Keratinocyte (primary cell): ENCODE results near the gene SYT9. TPM values are rescaled to one million over a fixed set of nuclear protein-coding genes. Genes with fewer than 3 reads are reported as not detected.

Experiments
- DNase-seq: peaks from one replicate; pipeline ENCODE4 v3.0.0-alpha.2; 2011; ENCODE audit warnings: low read depth, missing footprints, low spot score
- FAIRE-seq: peaks from 2 replicates; lab custom pipeline; 2011; peaks lifted over from hg19 to GRCh38; lab: Jason Lieb, UNC
- H2AFZ ChIP-seq: 2 replicates; pipeline ENCODE4 v1.6.0; 2012; ENCODE audit warnings: low read length, control low read depth, inconsistent platforms; ENCODE audit not compliant: control insufficient read depth
- H3K27ac ChIP-seq: 2 replicates; pipeline ENCODE4 v1.5.1; 2011; ENCODE audit warnings: low read length; ENCODE audit not compliant: control insufficient read depth, insufficient read depth
- H3K27me3 ChIP-seq: 3 replicates; pipeline ENCODE4 v1.6.0; 2011; ENCODE audit warnings: low read length; ENCODE audit not compliant: control insufficient read depth, insufficient read depth; ENCODE audit errors: extremely low read depth
- H3K36me3 ChIP-seq, 2 experiments: 2 replicates in 1 of 2; 3 replicates in 1 of 2; pipeline ENCODE4 v1.5.1; 2011; ENCODE audit warnings: low read length in 2 of 2, mild to moderate bottlenecking in 1 of 2; ENCODE audit not compliant: control insufficient read depth in 2 of 2, insufficient read depth in 2 of 2; ENCODE audit errors: extremely low read depth in 1 of 2
- H3K4me1 ChIP-seq: 3 replicates; pipeline ENCODE4 v1.5.1; 2011; ENCODE audit warnings: low read length; ENCODE audit not compliant: control insufficient read depth, insufficient read depth; ENCODE audit errors: extremely low read depth
- H3K4me2 ChIP-seq: 3 replicates; pipeline ENCODE4 v1.6.0; 2011; ENCODE audit warnings: low read depth, low read length; ENCODE audit not compliant: control insufficient read depth, insufficient read depth; ENCODE audit errors: extremely low read depth
- H3K4me3 ChIP-seq, 3 experiments: fragments of 200-600 bp in 1 of 3; sonication (generic) in 1 of 3; 2 replicates in 2 of 3; 3 replicates in 1 of 3; pipeline ENCODE4 v1.5.1; 2011 to 2016; ENCODE audit warnings: low read length in 3 of 3, mild to moderate bottlenecking in 3 of 3, control low read depth in 2 of 3, inconsistent platforms in 1 of 3, low read depth in 1 of 3, mixed read lengths in 1 of 3, mixed run types in 1 of 3, moderate library complexity in 1 of 3; ENCODE audit not compliant: control insufficient read depth in 2 of 3, insufficient read depth in 2 of 3; ENCODE audit errors: extremely low read depth in 1 of 3
- H3K79me2 ChIP-seq: 2 replicates; pipeline ENCODE4 v1.6.0; 2012; ENCODE audit warnings: low read length; ENCODE audit not compliant: control insufficient read depth, insufficient read depth
- H3K9ac ChIP-seq: 3 replicates; pipeline ENCODE4 v1.6.0; 2011; ENCODE audit warnings: low read length; ENCODE audit not compliant: control insufficient read depth, insufficient read depth; ENCODE audit errors: extremely low read depth
- H3K9me1 ChIP-seq: 3 replicates; pipeline ENCODE4 v1.6.0; 2011; ENCODE audit warnings: low read length; ENCODE audit not compliant: control insufficient read depth, insufficient read depth; ENCODE audit errors: extremely low read depth
- H3K9me3 ChIP-seq: 2 replicates; pipeline ENCODE4 v1.5.1; 2012; ENCODE audit warnings: low read depth, low read length; ENCODE audit not compliant: control insufficient read depth
- H4K20me1 ChIP-seq: 3 replicates; pipeline ENCODE4 v1.6.0; 2011; ENCODE audit warnings: low read length; ENCODE audit not compliant: control insufficient read depth, insufficient read depth; ENCODE audit errors: extremely low read depth
- EZH2 ChIP-seq: IDR thresholded peaks from one replicate; pipeline ENCODE4 v1.6.1; 2012; ENCODE audit warnings: inconsistent platforms, mild to moderate bottlenecking, low read length, moderate library complexity
- dilution Hi-C: fragments of 300-500 bp; cut with MboI; formaldehyde crosslinking; loops from one replicate; pipeline ENCODE4 v1.7.0; 2020; ENCODE audit warnings: low sequenced_read_pairs; ENCODE audit not compliant: extremely low pct_ligation_motif_present
- polyA plus RNA-seq, 5 experiments: library from polyadenylated mRNA; depleted of rRNA in 3 of 5; stranded (reverse) in 3 of 5; stranded (forward) in 1 of 5; unstranded in 1 of 5; fragments of >200 nt; gene quantifications; 1 replicate in 1 of 5; 2 replicates in 3 of 5; 3 replicates in 1 of 5; pipeline versions ENCODE4 v1.2.1 to v1.2.3, GENCODE V29; 2011 to 2012; ENCODE audit warnings: missing spikeins in 2 of 5, low read depth in 1 of 5, low replicate concordance in 1 of 5
- TF ChIP-seq, protein P1 (sequence below), 3 experiments: IDR thresholded peaks in 1 of 3; conservative IDR thresholded peaks in 1 of 3; optimal IDR thresholded peaks in 1 of 3; 2 replicates in 2 of 3; 3 replicates in 1 of 3; pipeline versions ENCODE3 to v1.5.1; 2011; ENCODE audit warnings: low read length in 3 of 3, mild to moderate bottlenecking in 3 of 3, moderate library complexity in 2 of 3, control low read depth in 1 of 3, inconsistent platforms in 1 of 3; ENCODE audit not compliant: insufficient read depth in 2 of 3; ENCODE audit errors: extremely low read depth in 1 of 3

Gene SYT9
- polyA plus RNA-seq, 1 donor (not counting 4 experiments of a cell fraction or from before 2014, with no cell fraction given), result not detected

DNA sequence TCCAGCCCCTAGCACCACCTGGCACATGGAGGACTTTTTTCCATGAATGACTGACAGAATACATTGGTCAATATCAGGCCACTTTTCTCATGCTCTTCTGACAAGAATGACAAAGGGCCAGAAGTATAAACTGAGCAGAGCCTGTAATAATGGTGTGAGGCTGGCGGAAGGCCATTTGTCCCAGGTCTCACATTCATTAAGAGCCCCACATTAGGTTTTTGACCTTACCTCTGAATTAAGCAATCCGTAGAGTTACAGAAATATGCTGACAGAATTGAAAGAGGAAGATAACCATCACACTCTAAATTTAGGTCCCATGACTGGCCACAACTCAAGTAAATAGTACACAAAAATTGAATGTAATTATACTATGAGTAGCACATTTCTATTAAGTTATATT, 55.2 kb downstream of the SYT9 start:
- DNase-seq (no peak), FAIRE-seq (no peak)
- no peak overlapping the region for H3K9ac ChIP-seq
- H3K4me3 ChIP-seq, result no peak overlapping the region
- H3K27me3 ChIP-seq, result no peaks in the 10 kb centered on the region
- no peaks in the 10 kb centered on the region for H3K79me2 ChIP-seq
- no peaks in the 10 kb centered on the region for H3K36me3 ChIP-seq
- H3K4me1 ChIP-seq, result no peaks in the 10 kb centered on the region
- no peak overlapping the region for H3K27ac ChIP-seq
- dilution Hi-C loops, result no loop called here
- H3K9me1 ChIP-seq, result no peaks in the 10 kb centered on the region
- no peaks in the 10 kb centered on the region for H3K9me3 ChIP-seq
- H3K4me2 ChIP-seq, result no peak overlapping the region
- TF ChIP-seq, protein P1, sequence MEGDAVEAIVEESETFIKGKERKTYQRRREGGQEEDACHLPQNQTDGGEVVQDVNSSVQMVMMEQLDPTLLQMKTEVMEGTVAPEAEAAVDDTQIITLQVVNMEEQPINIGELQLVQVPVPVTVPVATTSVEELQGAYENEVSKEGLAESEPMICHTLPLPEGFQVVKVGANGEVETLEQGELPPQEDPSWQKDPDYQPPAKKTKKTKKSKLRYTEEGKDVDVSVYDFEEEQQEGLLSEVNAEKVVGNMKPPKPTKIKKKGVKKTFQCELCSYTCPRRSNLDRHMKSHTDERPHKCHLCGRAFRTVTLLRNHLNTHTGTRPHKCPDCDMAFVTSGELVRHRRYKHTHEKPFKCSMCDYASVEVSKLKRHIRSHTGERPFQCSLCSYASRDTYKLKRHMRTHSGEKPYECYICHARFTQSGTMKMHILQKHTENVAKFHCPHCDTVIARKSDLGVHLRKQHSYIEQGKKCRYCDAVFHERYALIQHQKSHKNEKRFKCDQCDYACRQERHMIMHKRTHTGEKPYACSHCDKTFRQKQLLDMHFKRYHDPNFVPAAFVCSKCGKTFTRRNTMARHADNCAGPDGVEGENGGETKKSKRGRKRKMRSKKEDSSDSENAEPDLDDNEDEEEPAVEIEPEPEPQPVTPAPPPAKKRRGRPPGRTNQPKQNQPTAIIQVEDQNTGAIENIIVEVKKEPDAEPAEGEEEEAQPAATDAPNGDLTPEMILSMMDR (optimal IDR thresholded peaks at IDR 0.05 in 1 of 3, IDR thresholded peaks at IDR 0.05 in 1 of 3, conservative IDR thresholded peaks at IDR 0.05 in 1 of 3; ENCODE audit: extremely low read depth in 1 of 3, insufficient read depth in 2 of 3, low read length in 3 of 3), result no peak
- no peak for TF ChIP-seq EZH2
- no peak overlapping the region for H2AFZ ChIP-seq
- no peaks in the 10 kb centered on the region for H4K20me1 ChIP-seq

- DNase-seq (no peak), FAIRE-seq (no peak)
- Histone ChIP-seq H2AFZ (no peak overlapping the region), H3K9ac (no peak overlapping the region), H3K79me2 (no peaks in the 10 kb centered on the region), H3K4me3 (no peak overlapping the region), H4K20me1 (no peaks in the 10 kb centered on the region), H3K27ac (no peak overlapping the region), H3K9me1 (no peaks in the 10 kb centered on the region), H3K4me2 (no peak overlapping the region), H3K27me3 (no peaks in the 10 kb centered on the region), H3K4me1 (no peaks in the 10 kb centered on the region), H3K36me3 (no peaks in the 10 kb centered on the region), H3K9me3 (no peaks in the 10 kb centered on the region)
- TF ChIP-seq, protein P1 (optimal IDR thresholded peaks at IDR 0.05 in 1 of 3, IDR thresholded peaks at IDR 0.05 in 1 of 3, conservative IDR thresholded peaks at IDR 0.05 in 1 of 3; ENCODE audit: extremely low read depth in 1 of 3, insufficient read depth in 2 of 3, low read length in 3 of 3), result no peak
- no peak for TF ChIP-seq EZH2
- dilution Hi-C loops, result no loop called here
Observed at GRCh38 chr11:7307836-7308235, 56.1 kb downstream of the SYT9 start.
